ENCODE results near the gene PLCH1.

PLCH1 gene, protein sequence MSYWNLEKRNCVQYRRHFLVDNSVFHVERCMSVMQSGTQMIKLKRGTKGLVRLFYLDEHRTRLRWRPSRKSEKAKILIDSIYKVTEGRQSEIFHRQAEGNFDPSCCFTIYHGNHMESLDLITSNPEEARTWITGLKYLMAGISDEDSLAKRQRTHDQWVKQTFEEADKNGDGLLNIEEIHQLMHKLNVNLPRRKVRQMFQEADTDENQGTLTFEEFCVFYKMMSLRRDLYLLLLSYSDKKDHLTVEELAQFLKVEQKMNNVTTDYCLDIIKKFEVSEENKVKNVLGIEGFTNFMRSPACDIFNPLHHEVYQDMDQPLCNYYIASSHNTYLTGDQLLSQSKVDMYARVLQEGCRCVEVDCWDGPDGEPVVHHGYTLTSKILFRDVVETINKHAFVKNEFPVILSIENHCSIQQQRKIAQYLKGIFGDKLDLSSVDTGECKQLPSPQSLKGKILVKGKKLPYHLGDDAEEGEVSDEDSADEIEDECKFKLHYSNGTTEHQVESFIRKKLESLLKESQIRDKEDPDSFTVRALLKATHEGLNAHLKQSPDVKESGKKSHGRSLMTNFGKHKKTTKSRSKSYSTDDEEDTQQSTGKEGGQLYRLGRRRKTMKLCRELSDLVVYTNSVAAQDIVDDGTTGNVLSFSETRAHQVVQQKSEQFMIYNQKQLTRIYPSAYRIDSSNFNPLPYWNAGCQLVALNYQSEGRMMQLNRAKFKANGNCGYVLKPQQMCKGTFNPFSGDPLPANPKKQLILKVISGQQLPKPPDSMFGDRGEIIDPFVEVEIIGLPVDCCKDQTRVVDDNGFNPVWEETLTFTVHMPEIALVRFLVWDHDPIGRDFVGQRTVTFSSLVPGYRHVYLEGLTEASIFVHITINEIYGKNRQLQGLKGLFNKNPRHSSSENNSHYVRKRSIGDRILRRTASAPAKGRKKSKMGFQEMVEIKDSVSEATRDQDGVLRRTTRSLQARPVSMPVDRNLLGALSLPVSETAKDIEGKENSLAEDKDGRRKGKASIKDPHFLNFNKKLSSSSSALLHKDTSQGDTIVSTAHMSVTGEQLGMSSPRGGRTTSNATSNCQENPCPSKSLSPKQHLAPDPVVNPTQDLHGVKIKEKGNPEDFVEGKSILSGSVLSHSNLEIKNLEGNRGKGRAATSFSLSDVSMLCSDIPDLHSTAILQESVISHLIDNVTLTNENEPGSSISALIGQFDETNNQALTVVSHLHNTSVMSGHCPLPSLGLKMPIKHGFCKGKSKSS (N-terminal part only)

GRCh38 chr3:155744626-155745324 lies at the start of gene PLCH1:
TSS of gene PLCH1 (minus strand) at chr3:155745071. CDS start at chr3:155704224, 40,847 bp downstream.
- no peak for DNase-seq (ENCODE audit: low read depth in 2 of 2)

- DNase-seq (ENCODE audit: low read depth in 2 of 2): no peak
These were observed 47.7 kb upstream of the PLCH1 start for GRCh38 chr3:155792532-155792931.

GRCh38 chr3:155791190-155791589 lies 46.3 kb upstream of the PLCH1 start:
- no peak for DNase-seq (ENCODE audit: low read depth in 2 of 2)

DNA sequence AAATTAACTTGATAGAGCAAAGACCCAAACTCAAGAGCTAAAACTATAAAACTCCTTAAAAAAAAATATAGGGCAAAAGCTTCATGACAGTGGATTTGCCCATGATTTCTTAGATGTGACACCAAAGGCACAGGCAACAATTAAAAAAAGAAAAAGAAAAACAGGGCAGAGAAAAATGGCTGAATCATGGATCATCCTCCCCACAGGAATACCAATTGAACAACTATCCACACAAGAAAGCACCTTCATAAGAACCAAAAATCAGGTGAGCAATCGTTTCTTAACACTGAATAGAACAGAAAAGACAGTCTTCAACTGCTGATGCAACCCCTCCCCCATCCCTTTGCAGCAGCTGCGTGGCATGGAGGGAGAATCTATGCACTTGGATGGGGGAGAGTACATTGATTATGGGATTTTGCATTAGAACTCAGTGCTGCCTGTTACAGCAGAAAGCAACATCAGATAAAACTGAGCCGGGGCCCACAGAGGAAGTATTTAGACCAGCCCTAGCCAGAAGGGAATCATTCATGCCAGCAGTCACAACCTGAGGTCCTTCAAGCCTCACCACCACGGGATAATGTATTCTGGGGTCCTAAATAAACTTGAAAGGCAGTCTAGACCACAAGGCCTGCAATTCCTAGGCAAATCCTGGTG lies 45.5 kb upstream of the PLCH1 start:
- DNase-seq (ENCODE audit: low read depth in 2 of 2): no peak

DNA sequence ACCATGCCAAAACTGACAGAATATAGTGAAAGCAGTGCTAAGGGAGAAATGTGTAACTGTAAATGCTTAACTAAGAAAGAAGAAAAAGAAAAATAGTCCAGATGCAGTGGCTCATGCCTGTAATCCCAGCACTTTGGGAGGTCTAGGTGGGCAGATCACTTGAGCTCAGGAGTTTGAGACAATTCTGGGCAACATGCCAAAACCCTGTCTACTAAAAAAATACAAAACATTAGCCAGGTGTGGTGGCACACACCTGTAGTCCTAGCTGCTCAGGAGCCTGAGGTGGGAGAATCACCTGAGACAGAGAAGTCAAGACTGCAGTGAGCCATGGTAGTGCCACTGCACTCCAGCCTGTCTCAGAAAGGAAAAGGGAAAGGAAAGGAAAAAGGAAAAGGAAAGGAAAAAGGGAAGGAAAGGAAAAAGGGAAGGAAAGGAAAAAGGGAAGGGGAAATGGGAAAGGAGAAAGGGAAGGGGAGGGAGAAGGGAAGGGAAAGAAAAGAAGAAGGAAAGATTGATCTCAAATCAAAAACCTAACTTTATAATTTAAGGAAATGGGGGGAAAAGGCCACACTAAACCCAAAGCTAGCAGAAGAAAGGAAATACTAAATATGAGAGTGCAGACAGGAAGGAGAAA lies 40.9 kb upstream of the PLCH1 start:
- DNase-seq (ENCODE audit: low read depth in 2 of 2): no peak

- DNase-seq (ENCODE audit: low read depth in 2 of 2): no peak
These were observed 37.6 kb upstream of the PLCH1 start for GRCh38 chr3:155782390-155782953.

DNA sequence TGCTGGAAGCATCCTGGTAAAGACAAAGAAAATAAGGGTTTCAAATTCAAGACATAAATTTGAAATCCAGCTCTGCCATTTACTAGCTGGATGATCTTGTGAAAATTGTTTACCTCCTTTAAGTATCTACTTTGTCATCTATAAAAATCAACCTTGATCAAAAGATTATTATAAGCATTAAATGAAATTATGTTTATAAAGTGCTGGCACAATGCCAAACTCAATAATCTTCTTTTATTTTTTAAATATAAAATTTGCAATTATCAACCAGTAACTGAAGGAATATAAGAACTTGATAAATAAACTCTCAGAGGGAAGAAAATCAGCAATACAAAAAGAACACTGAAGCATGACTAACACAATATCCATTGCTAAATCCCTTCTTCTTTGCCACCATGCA lies 35.4 kb upstream of the PLCH1 start:
- no peak for DNase-seq (ENCODE audit: low read depth in 2 of 2)

DNA sequence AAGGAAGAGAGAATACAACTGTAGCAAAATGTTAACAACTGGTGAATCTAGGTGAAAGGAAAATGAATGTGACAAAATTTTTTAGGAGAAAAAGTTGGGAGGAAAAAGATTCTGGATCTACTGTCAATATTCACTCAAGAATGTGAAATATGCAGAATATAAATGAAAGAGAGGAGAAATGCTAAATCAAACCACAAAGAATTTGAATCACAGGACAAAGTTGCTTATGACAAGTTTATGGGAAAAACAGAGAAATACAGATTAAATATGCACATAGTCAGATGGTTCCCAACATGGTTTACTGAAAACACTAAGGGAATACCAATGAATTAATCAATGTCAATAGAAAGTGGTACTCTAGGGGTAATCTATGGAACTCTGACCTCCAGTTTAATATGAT lies 33.6 kb upstream of the PLCH1 start:
- DNase-seq (ENCODE audit: low read depth in 2 of 2): no peak

DNA sequence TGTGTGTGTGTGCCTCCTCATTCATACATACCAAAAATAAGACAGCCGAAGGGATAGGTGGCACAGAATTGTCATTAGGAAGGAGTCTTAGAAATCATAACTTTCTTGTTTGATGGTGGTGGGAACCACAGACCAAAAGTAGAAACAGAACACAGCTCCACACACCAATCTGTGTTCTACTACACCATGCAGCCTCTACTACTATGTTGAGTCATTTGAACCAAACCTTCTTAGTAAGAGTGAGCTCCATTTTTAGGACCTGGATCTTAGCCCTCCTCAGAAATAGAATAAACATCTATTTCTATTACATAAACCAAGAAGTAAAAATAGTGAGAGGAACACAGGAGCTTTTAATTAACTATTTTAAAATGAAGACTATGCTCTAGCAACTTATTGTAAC lies 27.9 kb upstream of the PLCH1 start:
- DNase-seq (ENCODE audit: low read depth in 2 of 2): no peak

DNA sequence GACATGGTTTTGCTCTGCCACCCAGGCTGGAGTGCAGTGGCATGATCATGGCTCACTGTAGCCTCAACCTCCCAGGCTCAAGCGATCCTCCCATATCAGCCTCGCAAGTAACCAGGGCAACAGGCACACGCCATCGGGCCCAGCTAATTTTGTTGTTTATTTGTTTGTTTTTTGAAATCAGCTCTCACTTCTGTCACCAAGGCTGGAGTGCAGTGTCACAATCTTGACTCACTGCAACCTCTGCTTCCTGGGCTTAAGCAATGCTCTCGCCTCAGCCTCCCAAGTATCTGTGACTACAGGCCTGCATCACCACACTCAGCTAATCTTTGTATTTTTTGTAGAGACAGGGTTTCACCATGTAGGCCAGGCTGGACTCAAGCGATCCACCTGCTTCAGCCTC lies 26.3 kb upstream of the PLCH1 start:
- no peak for DNase-seq (ENCODE audit: low read depth in 2 of 2)

DNA sequence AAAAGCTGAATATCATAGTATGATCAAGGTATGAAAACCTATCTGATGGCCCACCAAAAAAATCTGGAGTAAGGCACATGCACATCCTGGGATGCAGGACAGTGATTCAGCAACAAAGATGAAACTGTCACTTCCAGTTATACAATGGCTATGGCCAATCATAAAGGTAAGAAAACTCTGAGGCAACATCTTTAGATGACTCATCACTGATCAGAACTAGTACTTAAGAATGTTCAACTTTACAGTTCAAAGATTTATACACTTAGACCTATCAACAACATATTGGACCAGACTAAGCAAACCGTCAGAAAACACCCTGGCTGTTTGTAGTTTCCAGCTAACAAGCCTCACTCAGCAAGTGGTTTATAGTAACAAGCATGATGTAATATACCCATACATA lies 21.3 kb upstream of the PLCH1 start:
- DNase-seq (ENCODE audit: low read depth in 2 of 2): no peak

- no peak for DNase-seq (ENCODE audit: low read depth in 2 of 2)
These were observed 19.1 kb upstream of the PLCH1 start for GRCh38 chr3:155763870-155764463.

DNA sequence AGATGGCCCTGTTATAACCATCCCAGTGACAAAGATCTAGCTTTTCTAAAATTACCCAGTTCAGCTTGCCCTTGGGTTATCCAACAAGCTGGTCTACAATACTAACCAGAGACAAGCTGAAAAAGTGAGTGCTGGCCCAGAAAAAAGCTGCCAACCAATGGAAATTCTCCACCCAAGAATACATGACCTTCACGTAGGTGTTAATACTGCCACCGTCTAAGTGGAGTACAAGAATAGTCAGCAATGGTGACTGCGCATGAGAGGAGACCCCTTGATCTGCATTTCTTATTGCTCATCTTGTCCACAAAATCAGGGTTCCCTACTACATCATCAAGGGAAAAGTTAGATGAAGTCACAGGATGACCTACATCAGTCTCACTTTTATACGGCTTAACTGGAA lies 15.8 kb upstream of the PLCH1 start:
- no peak for DNase-seq (ENCODE audit: low read depth in 2 of 2)

- no peak for DNase-seq (ENCODE audit: low read depth in 2 of 2)
These were observed 12.7 kb upstream of the PLCH1 start for GRCh38 chr3:155757577-155757976.

- no peak for DNase-seq (ENCODE audit: low read depth in 2 of 2)
These were observed 8.3 kb upstream of the PLCH1 start for GRCh38 chr3:155753038-155753639.

DNA sequence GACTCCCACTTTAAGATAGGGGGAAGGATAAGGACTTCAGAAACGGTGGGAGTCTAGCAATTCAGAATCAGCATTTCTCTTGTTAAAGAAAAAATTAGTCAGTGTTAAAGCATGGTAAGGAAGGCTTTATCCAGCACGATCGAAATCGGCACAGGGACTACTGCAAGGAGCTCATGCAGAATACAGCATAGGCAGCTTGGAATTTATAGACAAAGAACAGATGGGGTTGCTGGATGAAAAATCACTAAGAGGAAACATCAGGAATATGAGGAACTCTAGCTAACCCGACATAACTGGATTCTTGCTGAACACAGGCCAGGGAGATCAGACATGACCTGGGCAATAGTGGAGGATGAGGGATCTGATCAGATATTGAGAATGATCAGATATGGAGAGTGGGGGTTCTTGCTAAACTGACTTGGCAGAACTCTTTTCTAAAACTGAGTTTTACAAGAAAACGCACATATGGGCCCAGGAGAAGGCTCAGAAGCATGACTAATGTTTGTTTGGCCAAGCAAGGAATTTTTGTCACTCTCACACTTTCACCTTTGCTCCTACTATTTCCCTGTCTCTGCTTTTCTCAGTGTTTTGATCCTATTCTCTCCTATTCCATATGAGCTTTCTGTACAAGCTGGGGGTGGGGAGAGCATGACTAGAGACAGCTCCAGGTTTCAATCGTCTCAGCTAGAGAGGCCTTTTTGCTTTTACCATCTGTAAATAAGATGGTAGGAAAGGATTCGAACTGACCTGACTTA lies 3.9 kb upstream of the PLCH1 start:
- DNase-seq (ENCODE audit: low read depth in 2 of 2): no peak

DNA sequence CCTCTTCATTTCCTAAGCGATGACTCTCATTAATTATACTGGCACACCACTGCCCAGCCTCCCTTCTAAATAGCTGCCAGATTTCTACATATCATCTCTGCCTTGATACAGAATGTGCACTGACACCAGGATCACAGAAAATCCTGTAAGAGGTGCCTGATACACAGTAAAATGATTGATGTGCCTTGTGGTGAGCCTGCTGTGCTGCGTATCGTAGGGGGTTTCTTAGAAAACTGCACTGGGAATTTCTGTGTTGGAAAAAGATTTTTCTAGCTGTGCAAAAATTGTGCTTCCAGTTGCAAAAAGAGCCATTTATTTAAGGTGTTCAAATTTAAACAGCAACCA lies 3.0 kb upstream of the PLCH1 start:
- DNase-seq (ENCODE audit: low read depth in 2 of 2): no peak

- DNase-seq (ENCODE audit: low read depth in 2 of 2): no peak
These were observed 2.5 kb upstream of the PLCH1 start for GRCh38 chr3:155747286-155747945.
